G401 (cell line): ENCODE data around the gene LRRC4C. TPM values are rescaled to one million over a fixed set of nuclear protein-coding genes. Genes with fewer than 3 reads are reported as not detected.
A peak's percentile ranks its signal among the peaks of the same experiment; 100 is the strongest.
"Not testable (repeated sequence)": the region's sequence is repeated elsewhere in the genome, so short reads cannot be mapped to it uniquely, and the experiment has no call there.

Experiments
- DNase-seq: peaks from one replicate; pipeline ENCODE4 v3.0.0-alpha.2; 2015; ENCODE audit warnings: low spot score
- in situ Hi-C: cut with HindIII; loops from 2 replicates; pipeline ENCODE4 v1.10.0; 2016; ENCODE audit warnings: low sequenced_read_pairs, mixed read lengths
- total RNA-seq: library from RNA; depleted of rRNA; stranded (reverse); fragments of >200 nt; shearing (Covaris generic); gene quantifications from 2 replicates; pipeline ENCODE4 v1.2.3, GENCODE V29; 2014

Gene LRRC4C
- total RNA-seq, 1 experiment from 2014 or later: not detected

DNA sequence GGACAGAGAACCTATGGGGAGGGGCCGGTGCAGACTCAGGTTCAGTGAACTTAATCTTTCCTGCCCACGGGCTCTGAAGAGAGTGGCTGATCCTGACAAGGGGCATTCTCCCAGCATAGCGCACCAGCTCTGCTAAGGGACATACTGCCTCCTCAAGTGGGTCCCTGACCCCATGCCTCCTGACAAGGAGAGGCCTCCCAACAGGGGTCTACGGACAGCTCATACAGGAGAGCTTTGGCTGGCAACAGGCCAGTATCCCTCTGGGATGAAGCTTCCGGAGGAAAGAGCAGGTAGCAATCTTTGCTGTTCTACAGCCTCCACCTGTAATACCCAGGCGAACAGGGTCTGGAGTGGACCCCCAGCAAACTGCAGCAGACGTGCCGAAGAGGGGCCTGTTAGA is 394.0 kb downstream of the LRRC4C start:
- in situ Hi-C loops: no loop called here

DNA sequence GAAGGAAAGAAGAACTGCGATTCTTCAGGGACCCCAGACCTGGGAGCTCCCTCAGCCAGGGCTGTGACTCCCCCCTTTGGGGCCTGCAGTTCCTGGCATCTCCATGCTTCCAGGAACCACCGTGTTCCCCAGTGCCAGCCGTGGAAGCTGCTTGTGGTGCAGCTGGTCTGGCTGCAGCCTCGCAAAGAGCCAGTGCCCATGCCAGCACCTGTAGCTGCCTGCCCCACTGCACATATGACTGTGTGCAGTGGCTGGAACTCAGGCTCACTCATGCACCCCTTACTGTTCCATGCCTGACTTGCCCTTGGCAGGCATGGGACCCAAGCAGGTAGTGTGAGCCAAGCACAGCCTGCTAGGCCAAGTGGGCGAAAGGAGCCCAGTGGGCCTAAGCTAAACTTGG is 401.3 kb downstream of the LRRC4C start:
- no peak for DNase-seq
- in situ Hi-C loops: no loop called here

More for the DNA sequence above, 394.0 kb downstream of the LRRC4C start:
- no peak for DNase-seq

GRCh38 chr11:41056892-41057569 is 402.4 kb downstream of the LRRC4C start:
- in situ Hi-C loops: no loop called here
- no peak for DNase-seq

- in situ Hi-C loops: no loop called here
- no peak for DNase-seq
These were observed 405.6 kb downstream of the LRRC4C start for GRCh38 chr11:41053894-41054293.

- in situ Hi-C loops: no loop called here
- peak; percentile 76 for DNase-seq
These were observed 407.4 kb downstream of the LRRC4C start for GRCh38 chr11:41051919-41052635.

DNA sequence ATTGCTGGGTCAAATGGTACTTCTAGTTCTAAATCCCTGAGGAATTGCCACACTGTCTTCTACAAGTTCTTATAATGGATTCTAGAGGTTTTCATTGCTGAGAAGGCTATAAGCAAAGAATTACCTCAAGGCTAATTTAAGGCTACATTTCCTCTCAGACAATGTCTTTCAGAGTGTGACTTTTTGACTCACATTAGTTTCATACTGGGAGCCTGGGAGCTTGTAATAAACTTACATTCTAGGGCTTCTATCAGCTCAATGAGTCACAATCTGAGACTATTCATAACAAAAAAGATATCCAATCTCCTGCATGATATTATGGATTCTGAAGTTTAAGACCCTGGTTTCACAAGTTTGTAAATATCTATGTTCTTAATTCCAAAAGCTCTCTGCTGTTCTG is 408.7 kb downstream of the LRRC4C start:
- in situ Hi-C loops: no loop called here
- DNase-seq: no peak

- in situ Hi-C loops: no loop called here
- DNase-seq: no peak
These were observed 412.2 kb downstream of the LRRC4C start for GRCh38 chr11:41047229-41047628.

DNA sequence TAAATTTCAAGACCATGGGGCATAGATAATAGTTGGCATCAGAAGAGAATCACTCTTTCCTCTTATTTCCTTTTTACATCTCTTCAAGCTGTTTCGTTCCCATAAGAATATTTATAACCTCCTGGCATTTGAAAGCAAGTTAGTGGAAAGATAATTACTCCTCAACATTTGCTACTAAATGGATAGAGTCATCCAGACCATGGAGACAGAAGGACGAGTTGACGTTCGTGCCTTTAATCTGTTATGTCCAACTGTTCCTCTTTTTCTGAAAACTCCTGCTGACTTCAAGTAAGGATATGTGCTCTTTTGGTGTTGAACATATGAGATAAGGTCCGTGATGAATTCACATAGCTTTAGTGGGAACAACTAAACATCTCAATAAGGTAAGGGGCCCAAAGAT is 414.2 kb downstream of the LRRC4C start:
- peak; percentile 49 for DNase-seq
- in situ Hi-C loops: no loop called here

DNA sequence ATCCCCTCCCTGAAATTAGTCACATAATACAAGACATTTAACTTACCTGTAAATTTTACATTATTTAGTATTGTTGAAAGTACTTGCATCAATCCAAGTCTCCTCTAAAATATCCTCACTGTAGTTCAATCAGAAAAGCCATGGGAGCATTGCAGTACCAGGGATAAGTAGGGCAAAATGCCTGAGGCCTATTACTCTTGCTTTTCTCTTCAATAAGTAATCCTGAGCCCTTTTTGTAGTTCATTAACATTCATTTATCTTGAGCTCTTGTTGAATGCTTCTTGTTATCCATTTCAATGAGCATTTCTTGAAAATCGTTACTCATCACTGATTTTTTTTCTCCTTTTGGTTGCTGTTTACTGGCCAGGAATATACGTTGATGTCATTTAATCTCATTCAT is 414.7 kb downstream of the LRRC4C start:
- DNase-seq: no peak
- in situ Hi-C loops: no loop called here

DNA sequence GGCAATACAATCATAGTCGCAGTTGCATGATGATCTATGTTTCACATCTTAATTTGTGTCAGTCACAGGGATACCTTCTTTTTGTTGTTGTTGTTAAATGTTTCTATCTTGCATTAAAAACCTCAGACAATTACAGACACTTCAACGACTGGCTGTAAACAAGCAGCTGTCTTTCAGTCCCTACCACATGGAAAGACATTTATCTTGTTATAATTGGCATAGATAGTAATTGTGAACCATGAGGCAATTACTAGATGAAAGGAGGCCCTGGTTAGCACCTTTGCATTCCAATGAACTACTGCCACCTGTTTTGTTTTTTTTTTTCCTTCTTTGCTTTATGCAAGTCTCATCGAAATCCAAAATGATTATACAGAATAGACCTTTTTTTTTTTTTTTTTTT is 416.8 kb downstream of the LRRC4C start:
- no peak for DNase-seq
- in situ Hi-C loops: no loop called here

GRCh38 chr11:41040474-41040873 is 419.0 kb downstream of the LRRC4C start:
- in situ Hi-C loops: no loop called here
- no peak for DNase-seq

DNA sequence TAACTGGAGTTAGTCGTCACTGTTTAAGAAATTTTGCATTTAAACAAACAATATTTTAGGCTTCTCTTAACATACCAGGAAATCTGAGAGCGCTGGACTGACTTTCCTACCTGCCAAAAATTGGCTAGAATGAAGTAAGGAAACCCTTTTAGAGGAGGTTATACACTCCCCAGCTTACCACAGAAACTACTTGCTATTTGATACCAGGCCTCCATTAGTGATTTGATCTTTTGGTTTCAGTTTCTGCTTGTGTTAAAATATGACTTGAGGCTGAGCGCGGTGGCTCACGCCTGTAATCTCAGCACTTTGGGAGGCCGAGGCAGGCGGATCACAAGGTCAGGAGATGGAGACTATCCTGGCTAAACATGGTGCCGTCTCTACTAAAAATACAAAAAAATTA is 419.9 kb downstream of the LRRC4C start:
- in situ Hi-C loops: no loop called here
- DNase-seq: no peak

DNA sequence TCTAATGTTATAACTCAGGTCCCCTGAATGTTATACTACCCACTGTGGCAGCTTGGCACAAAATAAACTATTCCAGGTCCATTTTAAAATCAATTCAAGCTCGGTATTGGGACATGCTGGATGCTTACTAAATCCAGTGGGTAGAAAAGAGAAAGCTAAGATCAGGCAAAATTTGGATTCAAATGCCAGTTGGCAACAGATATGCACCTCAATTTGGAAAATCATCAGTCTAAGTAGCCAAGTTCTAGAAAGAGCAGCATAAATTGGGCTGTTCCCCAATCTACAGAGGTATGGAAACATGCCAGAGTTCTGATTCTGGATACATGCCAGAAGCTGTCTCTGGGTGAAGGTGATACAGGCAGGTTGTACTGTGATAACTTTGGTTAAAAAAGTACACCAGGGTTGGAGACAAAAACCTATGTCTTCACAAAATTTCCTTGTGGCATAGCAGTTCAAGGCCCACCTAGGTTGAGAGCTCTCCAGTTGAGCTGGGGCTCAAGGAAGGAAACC is 427.8 kb downstream of the LRRC4C start:
- in situ Hi-C loops: no loop called here

DNA sequence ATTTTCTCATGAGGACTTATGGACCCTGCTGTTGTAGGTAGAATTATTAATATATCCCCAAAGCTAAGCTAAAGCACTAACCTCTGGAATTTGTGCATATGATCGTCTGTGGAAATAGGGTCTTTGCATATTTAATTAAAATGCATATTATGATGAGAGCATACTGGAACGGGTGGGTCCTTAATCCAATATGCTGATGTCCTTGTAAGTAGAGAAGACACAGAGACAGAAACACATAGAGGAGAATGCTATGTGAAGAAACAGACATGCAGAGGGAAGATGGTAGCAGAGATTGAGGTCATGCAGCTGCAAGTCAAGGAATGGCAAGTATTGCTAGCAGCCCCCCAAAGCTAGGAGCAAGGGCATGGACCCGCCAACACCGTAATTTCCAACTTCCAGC is 439.2 kb downstream of the LRRC4C start:
- no peak for DNase-seq
- in situ Hi-C loops: no loop called here

More for the DNA sequence above, 427.8 kb downstream of the LRRC4C start:
- peak; percentile 83 for DNase-seq

DNA sequence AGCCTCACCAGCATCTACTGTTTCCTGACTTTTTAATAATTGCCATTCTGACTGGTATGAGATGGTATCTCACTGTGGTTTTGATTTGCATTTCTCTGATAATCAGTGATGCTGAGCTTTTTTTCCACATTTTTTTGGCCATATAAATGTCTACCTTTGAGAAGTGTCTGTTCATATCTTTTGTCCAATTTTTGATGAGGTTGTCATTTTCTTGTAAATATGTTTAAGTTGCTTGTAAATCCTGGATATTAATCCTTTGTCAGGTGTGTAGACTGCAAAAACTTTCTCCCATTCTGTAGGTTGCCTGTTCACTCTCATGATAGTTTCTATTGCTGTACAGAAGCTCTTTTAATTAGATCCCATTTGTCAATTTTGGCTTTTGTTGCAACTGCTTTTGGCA is 439.8 kb downstream of the LRRC4C start:
- in situ Hi-C loops, DNase-seq: not testable (repeated sequence)

- in situ Hi-C loops: no loop called here
- no peak for DNase-seq
These were observed 441.2 kb downstream of the LRRC4C start for GRCh38 chr11:41018224-41018623.

DNA sequence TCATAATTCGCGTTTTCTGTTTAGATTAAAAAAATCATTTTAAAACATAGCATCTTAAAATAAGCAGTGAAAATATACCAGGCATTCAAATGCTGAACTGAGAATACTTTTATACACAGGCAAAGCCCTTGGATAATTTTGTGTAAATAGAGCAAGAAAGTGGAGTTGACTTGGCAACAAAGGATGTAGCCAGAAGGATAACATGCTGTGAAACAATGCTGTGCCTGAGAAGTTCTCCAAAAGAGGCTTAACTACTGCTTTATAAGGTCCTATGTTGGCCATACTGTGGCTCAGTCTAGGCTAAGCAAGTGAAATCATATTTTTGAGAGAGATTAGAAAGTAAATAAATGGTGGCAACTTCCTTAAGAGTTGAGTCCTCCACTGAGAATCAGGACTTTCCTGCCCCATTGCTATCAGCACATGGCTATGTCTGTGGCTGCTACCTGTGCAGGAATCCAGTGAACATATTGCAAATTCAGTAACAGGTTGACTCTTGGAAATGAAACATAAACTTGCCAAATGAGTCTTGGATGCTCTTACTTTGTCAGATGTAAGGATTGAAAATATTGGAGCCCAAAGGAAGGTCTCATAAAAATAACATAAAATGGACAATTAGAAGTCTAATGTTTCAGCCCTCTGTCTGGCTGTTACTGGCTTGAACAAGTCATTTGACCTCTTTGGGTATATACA is 448.9 kb downstream of the LRRC4C start:
- peak; percentile 89 for DNase-seq
- in situ Hi-C loops: no loop called here

DNA sequence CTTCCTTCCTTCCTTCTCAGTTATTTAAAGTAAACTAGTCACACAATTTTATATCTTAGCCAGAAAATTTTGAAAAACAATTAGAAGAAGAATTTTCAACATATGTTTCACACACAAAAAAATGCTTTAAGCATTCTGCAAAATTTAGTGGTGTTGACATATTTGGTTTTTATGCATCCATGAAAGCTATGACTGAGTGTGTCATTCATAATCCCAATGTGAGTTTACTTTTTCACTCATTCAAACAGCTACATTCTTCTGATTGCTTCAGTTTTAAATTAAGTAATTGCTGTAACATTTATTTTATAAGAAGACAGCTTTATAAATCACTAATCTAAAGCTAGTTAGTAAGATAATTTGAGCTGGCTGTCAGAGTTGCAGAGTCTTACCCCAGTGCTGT is 453.5 kb downstream of the LRRC4C start:
- in situ Hi-C loops: no loop called here
- DNase-seq: no peak

DNA sequence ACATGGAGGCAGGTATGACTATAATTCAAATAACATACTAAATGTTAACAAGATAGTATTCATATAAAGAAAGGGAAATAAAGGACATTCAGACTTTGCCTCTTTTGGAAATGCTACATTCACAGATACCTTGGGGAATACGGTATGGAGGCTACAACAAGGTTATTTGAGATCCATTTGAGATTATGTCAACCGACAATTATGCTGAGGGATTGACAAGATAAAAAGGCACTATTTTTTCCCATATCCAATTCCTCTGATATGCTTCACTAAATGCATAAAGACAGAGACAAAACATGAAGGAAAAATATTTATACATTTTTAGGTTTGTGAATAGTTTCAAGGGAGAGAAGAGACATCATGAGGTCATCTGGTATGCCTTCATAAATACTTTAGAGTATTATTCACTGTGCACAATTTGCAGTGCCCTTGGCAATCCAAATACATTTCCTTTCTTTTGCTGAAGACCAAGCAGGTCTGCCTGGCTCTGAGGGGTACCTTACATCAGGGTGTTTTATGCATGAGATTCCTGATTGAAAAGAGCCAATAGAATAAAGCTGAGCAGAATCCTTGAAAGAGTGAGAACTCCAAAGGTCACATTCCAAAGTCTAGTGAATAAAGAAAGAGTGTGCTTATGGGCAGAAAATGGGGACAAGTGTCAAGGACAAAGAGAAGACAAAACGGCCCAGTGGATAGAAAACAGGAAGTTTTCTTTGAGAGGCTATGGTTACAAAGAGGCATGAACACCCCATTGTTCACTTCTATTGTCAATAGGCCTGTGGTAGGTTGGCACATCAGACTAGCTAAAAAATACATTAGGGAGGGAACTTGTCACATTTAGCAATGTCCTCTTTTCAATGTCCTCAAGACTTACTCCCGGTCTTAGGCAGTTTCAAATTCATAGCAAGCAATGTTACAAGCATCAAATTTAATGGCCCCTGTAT is 455.8 kb downstream of the LRRC4C start:
- no peak for DNase-seq
- in situ Hi-C loops: no loop called here
